Esophagus squamous epithelium (tissue), 4 donors: ENCODE measurements around the gene USP35.

Experiments used
- POLR2A ChIP-seq, 4 donors: fragments of 450-650 bp; IDR thresholded peaks; one replicate each; pipeline ENCODE4 v1.6.1; 2017; ENCODE audit warnings: antibody characterized with exemption in 4 of 4, mild to moderate bottlenecking in 4 of 4, moderate library complexity in 3 of 4
- TF ChIP-seq, protein P1 (sequence below), 6 experiments: fragments of 450-650 bp in 4 of 6; fragments of 200-600 bp in 2 of 6; sonication (generic) in 2 of 6; IDR thresholded peaks; one replicate each; pipeline ENCODE4 v1.5.1; 2016 to 2019; ENCODE audit warnings: antibody characterized with exemption in 6 of 6, mild to moderate bottlenecking in 4 of 6, moderate library complexity in 4 of 6

DNA sequence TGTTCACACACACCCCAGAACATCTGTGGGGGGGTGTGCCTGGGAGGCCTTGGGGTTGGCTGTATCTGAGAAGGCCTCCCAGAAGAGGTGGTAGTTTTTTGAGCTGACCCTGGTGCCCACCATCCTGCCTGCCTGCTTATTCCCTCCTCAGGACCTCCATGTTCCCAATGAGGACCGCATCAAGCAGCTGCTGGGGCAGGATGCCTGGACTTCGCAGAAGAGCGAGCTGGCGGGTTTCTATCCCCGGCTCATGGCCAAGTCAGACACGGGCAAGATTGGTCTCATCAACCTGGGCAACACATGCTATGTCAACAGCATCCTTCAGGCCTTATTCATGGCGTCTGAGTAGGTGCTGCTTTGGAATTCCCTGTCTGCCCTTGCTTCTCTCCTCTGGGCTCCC is 17.0 kb downstream of the USP35 start:
- TF ChIP-seq, protein P1, sequence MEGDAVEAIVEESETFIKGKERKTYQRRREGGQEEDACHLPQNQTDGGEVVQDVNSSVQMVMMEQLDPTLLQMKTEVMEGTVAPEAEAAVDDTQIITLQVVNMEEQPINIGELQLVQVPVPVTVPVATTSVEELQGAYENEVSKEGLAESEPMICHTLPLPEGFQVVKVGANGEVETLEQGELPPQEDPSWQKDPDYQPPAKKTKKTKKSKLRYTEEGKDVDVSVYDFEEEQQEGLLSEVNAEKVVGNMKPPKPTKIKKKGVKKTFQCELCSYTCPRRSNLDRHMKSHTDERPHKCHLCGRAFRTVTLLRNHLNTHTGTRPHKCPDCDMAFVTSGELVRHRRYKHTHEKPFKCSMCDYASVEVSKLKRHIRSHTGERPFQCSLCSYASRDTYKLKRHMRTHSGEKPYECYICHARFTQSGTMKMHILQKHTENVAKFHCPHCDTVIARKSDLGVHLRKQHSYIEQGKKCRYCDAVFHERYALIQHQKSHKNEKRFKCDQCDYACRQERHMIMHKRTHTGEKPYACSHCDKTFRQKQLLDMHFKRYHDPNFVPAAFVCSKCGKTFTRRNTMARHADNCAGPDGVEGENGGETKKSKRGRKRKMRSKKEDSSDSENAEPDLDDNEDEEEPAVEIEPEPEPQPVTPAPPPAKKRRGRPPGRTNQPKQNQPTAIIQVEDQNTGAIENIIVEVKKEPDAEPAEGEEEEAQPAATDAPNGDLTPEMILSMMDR (IDR thresholded peaks at IDR 0.05) = no peak
- TF ChIP-seq POLR2A (IDR thresholded peaks at IDR 0.05) = no peak
